CD4-positive, CD25-positive, alpha-beta regulatory T cell (primary cell): ENCODE measurements around the gene CABYR. TPM values are rescaled to one million over a fixed set of nuclear protein-coding genes. Genes with fewer than 3 reads are reported as not detected.

Experiments used
- ATAC-seq, 2 donors: fragments of 150-1000 bp; cut with Tn5 transposase; one replicate each; pipeline ENCODE4 v1.10.0; 2021; ENCODE audit warnings: low read depth in 2 of 2, moderate number of reproducible peaks in 2 of 2, moderate library complexity in 1 of 2
- DNase-seq, 3 donors: peaks; one replicate each; pipeline versions ENCODE4 v3.0.0 to v3.0.0-alpha.2; 2012 to 2022; ENCODE audit warnings: mixed read lengths in 1 of 3
- H3K27ac ChIP-seq: one replicate; pipeline ENCODE4 v1.7.0; 2013; ENCODE audit warnings: mild to moderate bottlenecking, low read length; ENCODE audit not compliant: insufficient read depth, poor library complexity, severe bottlenecking
- H3K27me3 ChIP-seq: one replicate; pipeline ENCODE4 v1.7.0; 2013; ENCODE audit warnings: low read length; ENCODE audit not compliant: control insufficient read depth, insufficient read depth
- H3K36me3 ChIP-seq: one replicate; pipeline ENCODE4 v1.7.0; 2013; ENCODE audit warnings: mild to moderate bottlenecking, low read length, moderate library complexity; ENCODE audit not compliant: control insufficient read depth, insufficient read depth
- H3K4me1 ChIP-seq: 2 replicates; pipeline ENCODE4 v1.7.0; 2013; ENCODE audit warnings: mild to moderate bottlenecking, low read length; ENCODE audit not compliant: insufficient read depth, control insufficient read depth, poor library complexity, severe bottlenecking
- H3K4me3 ChIP-seq: one replicate; pipeline ENCODE4 v1.7.0; 2013; ENCODE audit warnings: low read depth, mild to moderate bottlenecking, low read length, moderate library complexity
- H3K9me3 ChIP-seq, 2 experiments: 1 replicate in 1 of 2; 2 replicates in 1 of 2; pipeline ENCODE4 v1.7.0; 2013; ENCODE audit warnings: low read length in 2 of 2, mild to moderate bottlenecking in 1 of 2, moderate library complexity in 1 of 2; ENCODE audit not compliant: control insufficient read depth in 2 of 2
- H3K27ac Mint-ChIP-seq, 3 donors: one replicate each; pipeline ENCODE4 v1.8.0; 2020 to 2022; ENCODE audit warnings: mild to moderate bottlenecking in 3 of 3, mixed read lengths in 3 of 3, moderate library complexity in 2 of 3
- H3K27me3 Mint-ChIP-seq: one replicate; pipeline ENCODE4 v1.8.0; 2022; ENCODE audit warnings: mild to moderate bottlenecking, mixed read lengths
- H3K36me3 Mint-ChIP-seq: one replicate; pipeline ENCODE4 v1.8.0; 2020; ENCODE audit warnings: mixed read lengths
- H3K4me1 Mint-ChIP-seq, 4 donors: one replicate each; pipeline ENCODE4 v1.8.0; 2020 to 2022; ENCODE audit warnings: mixed read lengths in 4 of 4, mild to moderate bottlenecking in 1 of 4
- H3K4me3 Mint-ChIP-seq, 4 donors: one replicate each; pipeline ENCODE4 v1.8.0; 2020 to 2022; ENCODE audit warnings: mild to moderate bottlenecking in 4 of 4, mixed read lengths in 4 of 4, moderate library complexity in 3 of 4
- H3K9me3 Mint-ChIP-seq, 7 donors: one replicate each; pipeline ENCODE4 v1.8.0; 2020 to 2022; ENCODE audit warnings: mixed read lengths in 7 of 7, mild to moderate bottlenecking in 3 of 7, moderate library complexity in 2 of 7
- polyA plus RNA-seq, 4 donors: library from polyadenylated mRNA; unstranded; fragments of 300-500 nt; fragmentation: Illumina TruSeq; gene quantifications; one replicate each; pipeline ENCODE4 v1.2.3, GENCODE V29; 2021
- total RNA-seq: library from RNA; stranded (reverse); gene quantifications from one replicate; pipeline ENCODE4 v1.2.3, GENCODE V29; 2022

CABYR gene
- total and polyA plus RNA-seq, 5 donors from 2014 or later = 0.19 to 1.2 (median 0.56) TPM; not detected in 2

DNA sequence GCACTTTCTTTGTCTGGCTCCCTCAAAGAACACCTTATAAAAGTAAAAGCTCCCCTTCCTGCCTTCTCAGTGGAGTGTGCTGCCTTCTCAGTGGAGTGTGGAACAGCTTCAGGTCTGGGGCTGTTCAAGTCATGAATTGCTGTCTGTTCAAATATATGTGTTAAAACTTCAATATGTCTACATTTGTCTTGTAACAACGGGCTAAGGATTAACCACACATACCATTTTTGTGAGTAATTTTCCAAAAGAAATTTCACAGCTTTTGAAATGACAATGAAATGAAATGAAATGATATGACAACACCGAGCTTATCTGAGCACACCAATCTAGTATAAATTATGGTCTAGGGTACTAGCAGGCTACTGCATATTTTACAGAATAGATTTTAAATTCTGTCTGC is 42.9 kb downstream of the CABYR start:
- Histone ChIP-seq H3K36me3 (no peaks in the 10 kb centered on the region), H3K27me3 (peaks cover 3% of the 10 kb centered on the region), H3K4me3 (no peak overlapping the region), H3K9me3 (no peaks in the 10 kb centered on the region), H3K27ac (no peak overlapping the region), H3K4me1 (no peaks in the 10 kb centered on the region)
- Mint-ChIP-seq H3K4me1 (peaks cover 0 to 2% (median 0%) of the 10 kb centered on the region in 4 donors), H3K27ac (no peak overlapping the region), H3K36me3 (no peaks in the 10 kb centered on the region), H3K4me3 (no peak overlapping the region), H3K9me3 (peaks cover 0 to 2% (median 0%) of the 10 kb centered on the region in 7 donors), H3K27me3 (peaks cover 16% of the 10 kb centered on the region)
- ATAC-seq (no peak), DNase-seq (no peak)

DNA sequence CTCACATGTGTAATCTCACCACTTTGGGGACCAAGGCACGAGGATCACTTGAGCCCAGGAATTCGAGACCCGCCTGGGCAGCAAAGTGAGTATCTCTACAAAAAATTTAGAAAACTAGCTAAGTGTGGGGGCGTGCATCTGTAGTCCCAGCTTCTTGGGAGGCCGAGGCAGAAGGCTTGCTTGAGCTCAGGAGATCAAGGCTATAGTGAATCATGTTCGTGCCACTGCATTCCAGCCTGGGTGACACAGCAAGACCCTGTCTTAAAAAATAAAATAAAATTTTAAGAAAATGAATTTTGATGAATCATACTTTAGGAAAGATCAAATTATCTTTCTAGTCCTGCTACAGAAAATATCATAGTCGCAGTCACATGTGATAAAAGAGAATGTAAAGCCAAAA is 46.9 kb downstream of the CABYR start:
- ATAC-seq (no peak), DNase-seq (no peak)
- Histone ChIP-seq H3K4me3 (no peak overlapping the region), H3K9me3 (no peaks in the 10 kb centered on the region), H3K4me1 (no peaks in the 10 kb centered on the region), H3K36me3 (no peaks in the 10 kb centered on the region), H3K27me3 (peaks cover 8% of the 10 kb centered on the region), H3K27ac (no peak overlapping the region)
- Mint-ChIP-seq H3K4me1 (no peaks in the 10 kb centered on the region), H3K4me3 (no peak overlapping the region), H3K27ac (no peak overlapping the region), H3K9me3 (peaks cover 0 to 2% (median 0%) of the 10 kb centered on the region in 7 donors), H3K36me3 (no peaks in the 10 kb centered on the region), H3K27me3 (peaks cover 30% of the 10 kb centered on the region)

DNA sequence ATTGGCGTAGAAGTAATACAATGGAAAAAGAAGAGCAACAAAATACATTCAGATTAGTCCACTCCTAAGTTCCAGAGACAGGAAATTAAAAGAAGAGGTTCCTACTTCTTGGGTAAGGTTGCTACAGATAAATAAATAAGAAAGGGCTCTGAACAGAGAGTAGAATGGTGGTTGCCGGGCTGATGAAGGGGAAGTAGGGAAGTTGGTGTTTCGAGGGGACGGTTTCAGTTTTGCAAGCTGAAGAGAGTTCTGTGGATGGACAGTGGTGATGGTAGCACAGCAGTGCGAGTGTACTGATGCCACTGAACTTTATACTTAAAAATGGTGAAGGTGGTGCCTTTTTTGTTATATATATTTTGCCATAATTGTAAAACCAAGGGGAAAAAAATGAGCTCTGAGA is 48.2 kb downstream of the CABYR start:
- ATAC-seq (no peak), DNase-seq (no peak)
- Histone ChIP-seq H3K27me3 (peaks cover 8% of the 10 kb centered on the region), H3K27ac (no peak overlapping the region), H3K9me3 (no peaks in the 10 kb centered on the region), H3K4me3 (no peak overlapping the region), H3K4me1 (no peaks in the 10 kb centered on the region), H3K36me3 (no peaks in the 10 kb centered on the region)
- Mint-ChIP-seq H3K27me3 (peaks cover 29% of the 10 kb centered on the region), H3K4me1 (no peaks in the 10 kb centered on the region), H3K27ac (no peak overlapping the region), H3K9me3 (peaks cover 0 to 2% (median 0%) of the 10 kb centered on the region in 7 donors), H3K36me3 (no peaks in the 10 kb centered on the region), H3K4me3 (no peak overlapping the region)

DNA sequence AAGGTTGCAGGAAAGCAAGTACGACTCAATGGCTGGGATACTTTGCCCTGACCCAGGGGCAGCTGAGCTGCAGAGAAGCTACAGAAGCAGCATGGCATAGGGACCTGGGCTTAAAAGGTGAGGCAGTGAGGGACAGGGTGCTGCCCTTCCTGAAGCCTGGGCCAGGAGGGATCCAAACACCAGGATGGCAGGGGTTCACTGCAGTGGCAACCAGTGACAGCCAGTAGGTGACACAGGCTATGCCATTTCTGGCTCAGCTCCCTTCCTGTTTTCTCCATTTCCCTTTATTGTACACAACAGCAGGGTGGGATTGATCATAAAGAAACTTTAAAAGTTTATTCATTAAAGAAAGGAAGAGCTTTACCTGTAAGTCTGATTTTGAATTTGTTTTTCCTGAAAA is 48.8 kb downstream of the CABYR start:
- Histone ChIP-seq H3K27ac (no peak overlapping the region), H3K4me3 (no peak overlapping the region), H3K27me3 (peaks cover 8% of the 10 kb centered on the region), H3K9me3 (no peaks in the 10 kb centered on the region), H3K36me3 (no peaks in the 10 kb centered on the region), H3K4me1 (no peaks in the 10 kb centered on the region)
- DNase-seq (no peak), ATAC-seq (no peak)
- Mint-ChIP-seq H3K27ac (no peak overlapping the region), H3K9me3 (peaks cover 0 to 2% (median 0%) of the 10 kb centered on the region in 7 donors), H3K36me3 (no peaks in the 10 kb centered on the region), H3K4me1 (no peaks in the 10 kb centered on the region), H3K4me3 (no peak overlapping the region), H3K27me3 (peaks cover 35% of the 10 kb centered on the region)

DNA sequence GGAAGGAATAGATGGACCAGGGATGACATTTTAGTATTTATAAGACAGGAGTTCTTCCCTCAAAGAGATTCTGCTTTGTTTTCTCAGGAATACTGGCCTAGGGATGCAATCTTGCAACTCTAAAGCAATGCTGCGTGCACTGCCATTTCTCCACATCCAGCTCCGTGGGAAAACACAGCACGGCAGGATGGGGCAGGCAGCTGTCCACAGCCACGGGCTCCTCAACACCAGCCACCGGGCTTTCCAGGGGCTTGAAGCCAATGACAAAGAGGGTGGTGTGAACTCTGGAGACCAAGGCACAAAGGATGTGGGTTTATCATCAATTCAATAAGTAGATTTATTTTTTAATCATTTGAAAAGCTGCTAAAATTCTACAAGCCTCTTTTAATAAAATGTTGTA is 49.3 kb downstream of the CABYR start:
- no peak overlapping the region for H3K4me3 Mint-ChIP-seq
- no peak for ATAC-seq

DNA sequence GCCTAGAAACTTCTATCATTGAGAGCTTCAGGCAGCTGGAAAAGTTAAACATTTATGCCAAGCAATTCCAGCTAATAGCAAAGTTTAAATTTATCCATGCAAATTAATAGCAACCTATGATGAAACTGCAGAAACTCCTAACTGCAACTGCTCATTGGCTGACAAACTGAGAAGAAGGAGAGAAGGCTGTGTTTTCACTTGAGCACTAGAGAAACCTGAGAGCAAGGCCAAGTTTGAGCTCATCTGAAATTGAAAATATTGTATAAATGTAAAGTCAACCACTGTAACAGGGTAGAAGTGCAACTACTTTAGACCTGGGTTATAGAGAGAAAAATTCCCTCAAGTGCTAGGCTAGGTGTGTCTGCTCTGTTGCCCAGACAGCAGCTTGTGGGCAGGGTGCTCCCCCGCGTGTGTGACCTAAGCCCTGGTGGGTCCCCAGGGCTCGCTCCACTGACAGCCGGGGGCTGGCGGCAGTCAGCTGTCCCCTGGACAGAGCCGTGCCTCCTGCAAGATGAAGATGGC is 50.2 kb downstream of the CABYR start:
- ATAC-seq = no peak
- no peaks in the 10 kb centered on the region for H3K4me1 ChIP-seq
- peaks cover 8% of the 10 kb centered on the region for H3K27me3 ChIP-seq

More for the DNA sequence above, 49.3 kb downstream of the CABYR start:
- Mint-ChIP-seq H3K4me1 (no peaks in the 10 kb centered on the region), H3K27me3 (peaks cover 35% of the 10 kb centered on the region), H3K36me3 (no peaks in the 10 kb centered on the region), H3K9me3 (peaks cover 0 to 2% (median 0%) of the 10 kb centered on the region in 7 donors), H3K27ac (no peak overlapping the region)
- Histone ChIP-seq H3K4me3 (no peak overlapping the region), H3K27me3 (peaks cover 8% of the 10 kb centered on the region), H3K4me1 (no peaks in the 10 kb centered on the region), H3K27ac (no peak overlapping the region), H3K36me3 (no peaks in the 10 kb centered on the region), H3K9me3 (no peaks in the 10 kb centered on the region)
- no peak for DNase-seq

DNA sequence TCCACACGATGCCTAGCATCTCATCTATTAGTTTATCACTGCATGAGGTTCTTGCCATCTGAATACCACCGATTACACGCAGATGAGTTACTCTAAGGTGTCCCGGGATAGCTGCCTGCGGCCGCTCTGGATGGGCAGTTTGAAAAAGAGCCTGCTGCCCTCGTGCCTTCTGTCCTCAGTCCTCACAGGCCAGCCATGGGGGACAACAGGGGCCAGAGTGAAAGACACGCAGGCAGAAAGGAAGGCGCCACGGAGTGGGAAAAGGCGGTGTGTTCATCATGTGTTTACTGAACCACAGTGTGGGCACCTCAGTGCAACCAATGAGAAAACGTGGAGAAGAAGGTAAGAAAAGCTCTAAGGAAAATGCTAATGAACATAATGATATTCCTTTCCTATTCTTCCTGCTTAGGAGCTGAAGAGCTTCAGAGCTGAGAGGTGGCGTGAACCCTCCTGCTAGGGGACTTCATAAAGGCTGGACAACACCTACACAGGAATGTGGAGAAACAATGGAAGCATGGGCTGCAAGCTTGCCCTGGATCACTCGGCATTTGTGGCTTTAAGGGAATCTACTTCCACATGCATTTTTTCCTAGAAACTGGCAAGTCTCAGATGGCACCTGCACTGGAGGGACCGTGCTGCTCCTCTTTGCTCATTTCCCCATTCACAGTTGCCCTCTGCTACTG is 50.9 kb downstream of the CABYR start:
- Mint-ChIP-seq H3K27me3 (peaks cover 47% of the 10 kb centered on the region), H3K9me3 (peaks cover 0 to 2% (median 0%) of the 10 kb centered on the region in 7 donors), H3K36me3 (no peaks in the 10 kb centered on the region), H3K4me3 (no peak overlapping the region), H3K27ac (no peak overlapping the region), H3K4me1 (no peaks in the 10 kb centered on the region)
- H3K9me3 ChIP-seq = no peaks in the 10 kb centered on the region
- ATAC-seq = no peak
- no peak overlapping the region for H3K27ac ChIP-seq
- H3K36me3 ChIP-seq = no peaks in the 10 kb centered on the region
- no peaks in the 10 kb centered on the region for H3K4me1 ChIP-seq
- peaks cover 5% of the 10 kb centered on the region for H3K27me3 ChIP-seq
- no peak overlapping the region for H3K4me3 ChIP-seq
- DNase-seq = no peak

More for the DNA sequence above, 50.2 kb downstream of the CABYR start:
- Mint-ChIP-seq H3K4me1 (no peaks in the 10 kb centered on the region), H3K9me3 (peaks cover 0 to 2% (median 0%) of the 10 kb centered on the region in 7 donors), H3K27me3 (peaks cover 42% of the 10 kb centered on the region), H3K4me3 (no peak overlapping the region), H3K27ac (no peak overlapping the region), H3K36me3 (no peaks in the 10 kb centered on the region)
- H3K4me3 ChIP-seq = no peak overlapping the region
- no peaks in the 10 kb centered on the region for H3K36me3 ChIP-seq
- no peaks in the 10 kb centered on the region for H3K9me3 ChIP-seq
- H3K27ac ChIP-seq = no peak overlapping the region
- DNase-seq = no peak

DNA sequence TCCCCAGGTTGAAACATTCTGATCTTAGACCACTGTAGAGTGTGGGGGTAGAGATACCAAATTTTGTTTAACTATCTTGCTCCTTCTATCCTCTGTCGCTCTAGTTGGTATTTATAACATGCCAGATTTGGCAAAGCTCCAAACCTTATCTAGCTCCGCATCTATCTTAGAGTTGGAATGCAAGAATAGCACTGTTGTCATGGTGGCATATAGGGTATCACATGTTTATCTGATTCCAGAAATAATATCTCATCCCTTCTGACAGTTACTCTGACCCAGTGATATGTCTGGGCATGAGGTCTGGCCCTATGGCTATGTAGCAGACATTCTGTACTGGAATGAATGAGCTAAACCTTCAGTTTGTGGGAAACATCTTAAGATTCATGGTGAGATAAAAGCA is 51.7 kb downstream of the CABYR start:
- no peaks in the 10 kb centered on the region for H3K4me1 Mint-ChIP-seq
- peaks cover 55% of the 10 kb centered on the region for H3K27me3 Mint-ChIP-seq
- no peak for ATAC-seq
- Histone ChIP-seq H3K4me3 (no peak overlapping the region), H3K27me3 (peaks cover 5% of the 10 kb centered on the region), H3K9me3 (no peaks in the 10 kb centered on the region), H3K4me1 (no peaks in the 10 kb centered on the region), H3K27ac (no peak overlapping the region), H3K36me3 (no peaks in the 10 kb centered on the region)
- H3K9me3 Mint-ChIP-seq = no peaks in the 10 kb centered on the region
- H3K4me3 Mint-ChIP-seq = no peak overlapping the region
- DNase-seq = no peak
- H3K27ac Mint-ChIP-seq = no peak overlapping the region
- H3K36me3 Mint-ChIP-seq = no peaks in the 10 kb centered on the region
